SK-N-SH (cell line): ENCODE data around the gene RAB20. TPM values are rescaled to one million over a fixed set of nuclear protein-coding genes. Genes with fewer than 3 reads are reported as not detected.
"Not testable (repeated sequence)": the region's sequence is repeated elsewhere in the genome, so short reads cannot be mapped to it uniquely, and the experiment has no call there.

Experiments
- CTCF ChIA-PET: fragments of 300-600, 350-600 bp; formaldehyde crosslinking; extraction: SDS; loops from one replicate; lab custom pipeline; 2021; lab: Yijun Ruan, JAX
- POLR2A ChIA-PET: fragments of 350-600 bp; sonication (Branson Sonifier 250); formaldehyde crosslinking; extraction: SDS; loops from one replicate; lab custom pipeline; 2020; ENCODE audit warnings: antibody characterized with exemption, inconsistent platforms; lab: Yijun Ruan, JAX
- DNase-seq: peaks from one replicate; pipeline ENCODE4 v3.0.0; 2012
- H2AFZ ChIP-seq: fragments of 200-600 bp; sonication (generic); 2 replicates; pipeline ENCODE4 v1.8.1; 2016; ENCODE audit warnings: antibody characterized with exemption, mild to moderate bottlenecking, low read depth
- H3F3A ChIP-seq: fragments of 200-600 bp; sonication (generic); replicated peaks from 2 replicates; pipeline ENCODE3; 2016; ENCODE audit warnings: antibody characterized with exemption, mild to moderate bottlenecking; ENCODE audit not compliant: insufficient read depth
- H3K27ac ChIP-seq, 2 experiments: fragments of 200-500 bp in 1 of 2; fragments of 200-600 bp in 1 of 2; sonication (Bioruptor generic) in 1 of 2; sonication (generic), shearing (Covaris generic) in 1 of 2; 2 replicates each; pipeline versions ENCODE4 v1.5.1 to v1.6.1; 2014 to 2016; ENCODE audit warnings: low read depth in 2 of 2, inconsistent platforms in 1 of 2, low read length in 1 of 2, mild to moderate bottlenecking in 1 of 2, mixed read lengths in 1 of 2
- H3K27me3 ChIP-seq: fragments of 200-600 bp; sonication (generic), shearing (Covaris generic); 2 replicates; pipeline ENCODE4 v1.6.1; 2016; ENCODE audit warnings: mixed run types; ENCODE audit not compliant: insufficient read depth
- H3K36me3 ChIP-seq, 2 experiments: fragments of 200-500 bp in 1 of 2; fragments of 200-600 bp in 1 of 2; sonication (Bioruptor generic) in 1 of 2; sonication (generic) in 1 of 2; replicated peaks in 1 of 2; 2 replicates each; pipeline versions ENCODE3 to v1.5.1; 2014 to 2016; ENCODE audit warnings: low read length in 1 of 2, mild to moderate bottlenecking in 1 of 2; ENCODE audit not compliant: insufficient read depth in 2 of 2, control insufficient read depth in 1 of 2
- H3K4me1 ChIP-seq, 2 experiments: fragments of 200-500 bp in 1 of 2; fragments of 200-600 bp in 1 of 2; sonication (Bioruptor generic) in 1 of 2; sonication (generic), shearing (Covaris generic) in 1 of 2; 2 replicates each; pipeline versions ENCODE4 v1.5.1 to v1.6.1; 2014 to 2016; ENCODE audit warnings: low read depth in 1 of 2, low read length in 1 of 2, mixed run types in 1 of 2; ENCODE audit not compliant: insufficient read depth in 2 of 2, control insufficient read depth in 1 of 2
- H3K4me2 ChIP-seq: fragments of 200-600 bp; sonication (generic), shearing (Covaris generic); 2 replicates; pipeline ENCODE4 v1.6.1; 2017; ENCODE audit warnings: mixed run types
- H3K4me3 ChIP-seq, 2 experiments: fragments of 200-500 bp in 1 of 2; fragments of 200-600 bp in 1 of 2; sonication (Bioruptor generic) in 1 of 2; sonication (generic), shearing (Covaris generic) in 1 of 2; 2 replicates each; pipeline versions ENCODE4 v1.5.1 to v1.8.1; 2014 to 2016; ENCODE audit warnings: low read depth in 2 of 2, inconsistent platforms in 1 of 2, low read length in 1 of 2, mild to moderate bottlenecking in 1 of 2, mixed read lengths in 1 of 2, moderate library complexity in 1 of 2
- H3K79me2 ChIP-seq: fragments of 200-600 bp; sonication (generic); 2 replicates; pipeline ENCODE4 v1.8.1; 2017; ENCODE audit warnings: mild to moderate bottlenecking; ENCODE audit not compliant: insufficient read depth
- H3K9ac ChIP-seq: fragments of 200-600 bp; sonication (generic); 2 replicates; pipeline ENCODE4 v1.6.1; 2017; ENCODE audit warnings: mixed run types
- H3K9me2 ChIP-seq: fragments of 200-600 bp; sonication (generic); 2 replicates; pipeline ENCODE4 v1.6.1; 2017; ENCODE audit warnings: mixed run types
- H3K9me3 ChIP-seq: fragments of 200-600 bp; sonication (generic); 2 replicates; pipeline ENCODE4 v1.6.1; 2017; ENCODE audit warnings: mixed run types, mild to moderate bottlenecking, moderate library complexity
- H4K20me1 ChIP-seq: fragments of 200-600 bp; sonication (generic); 2 replicates; pipeline ENCODE4 v1.6.1; 2017; ENCODE audit warnings: mild to moderate bottlenecking, mixed run types; ENCODE audit not compliant: insufficient read depth
- CHD2 ChIP-seq: fragments of 150-350 bp; IDR thresholded peaks from 2 replicates; pipeline ENCODE4 v1.6.1; 2018; ENCODE audit warnings: low read length; ENCODE audit not compliant: partially characterized antibody
- EP300 ChIP-seq, 2 experiments: IDR thresholded peaks; 2 replicates each; pipeline versions ENCODE4 v1.4.0 to v1.6.1; 2012; ENCODE audit warnings: borderline replicate concordance in 1 of 2, low read depth in 1 of 2, low read length in 1 of 2
- MXI1 ChIP-seq: IDR thresholded peaks from 2 replicates; pipeline ENCODE4 v1.6.1; 2012; ENCODE audit warnings: mild to moderate bottlenecking, low read depth, low read length, improper control_type of control experiment
- NFIC ChIP-seq: IDR thresholded peaks from 2 replicates; pipeline ENCODE4 v1.4.0; 2012; ENCODE audit warnings: borderline replicate concordance
- NRF1 ChIP-seq: IDR thresholded peaks from 2 replicates; pipeline ENCODE4 v1.6.1; 2012; ENCODE audit warnings: low read depth, mild to moderate bottlenecking, low read length
- SIN3A ChIP-seq: IDR thresholded peaks from 2 replicates; pipeline ENCODE4 v1.6.1; 2012; ENCODE audit warnings: low read depth, mild to moderate bottlenecking, low read length, moderate library complexity, borderline replicate concordance
- TCF12 ChIP-seq: IDR thresholded peaks from 2 replicates; pipeline ENCODE4 v1.4.0; 2012
- YY1 ChIP-seq: IDR thresholded peaks from 2 replicates; pipeline ENCODE4 v1.4.0; 2012; ENCODE audit warnings: low read depth, mild to moderate bottlenecking
- WGBS: methylation state at CpG from one replicate; pipeline ENCODE4 v1.1.6; 2017; ENCODE audit warnings: low lambda C conversion rate; 5-methylcytosine and 5-hydroxymethylcytosine counted together
- polyA plus RNA-seq, 3 experiments: library from polyadenylated mRNA; depleted of rRNA; stranded (reverse); fragments of >200 nt; gene quantifications; 2 replicates each; pipeline ENCODE4 v1.2.3, GENCODE V29; 2012
- TF ChIP-seq, protein P1 (sequence below): IDR thresholded peaks from 2 replicates; pipeline ENCODE4 v1.6.1; 2012; ENCODE audit warnings: mild to moderate bottlenecking, low read depth, low read length, moderate library complexity
- TF ChIP-seq, protein P2 (sequence below): fragments of 200-600 bp; sonication (generic); IDR thresholded peaks from 2 replicates; pipeline ENCODE4 v1.6.1; 2017; ENCODE audit warnings: antibody characterized with exemption, mild to moderate bottlenecking, moderate library complexity
- TF ChIP-seq, protein P3 (sequence below): IDR thresholded peaks from 2 replicates; pipeline ENCODE4 v1.4.0; 2012; ENCODE audit warnings: low read depth, borderline replicate concordance

The RAB20 gene
- polyA plus RNA-seq, 1 of the 3 experiments (the other 2 are of a cell fraction): 5.2 TPM

DNA sequence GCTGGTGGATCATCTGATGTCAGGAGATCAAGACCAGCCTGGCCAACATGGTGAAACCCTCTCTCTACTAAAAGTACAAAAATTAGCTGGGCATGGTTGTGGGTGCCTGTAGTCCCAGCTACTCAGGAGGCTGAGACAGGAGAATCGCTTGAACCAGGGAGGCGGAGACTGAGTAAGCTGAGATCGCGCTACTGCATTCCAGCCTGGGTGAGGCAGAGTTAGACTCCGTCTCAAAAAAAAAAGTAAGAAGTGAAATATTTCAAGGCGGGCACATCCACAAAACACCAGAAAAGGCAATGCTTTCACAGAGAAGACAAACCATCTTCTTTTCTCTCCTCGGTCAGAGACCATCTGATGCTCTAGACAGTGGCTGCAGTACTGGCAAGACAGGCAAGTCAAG lies 8.4 kb upstream of the RAB20 start:
- 83% methylated on average over 7 of the region's 7 CpGs for WGBS
- CTCF ChIA-PET: interaction anchor here (1.0 kb wide), 1 partner anchor 8 kb away, joined by 3 read pairs; the partner anchor contains the start of gene RAB20
- H2AFZ ChIP-seq, H3K79me2 ChIP-seq, DNase-seq, H3K27ac ChIP-seq, H4K20me1 ChIP-seq, H3K9me3 ChIP-seq, H3K9me2 ChIP-seq, POLR2A ChIA-PET, H3K9ac ChIP-seq, H3F3A ChIP-seq, H3K4me2 ChIP-seq, H3K4me3 ChIP-seq, H3K36me3 ChIP-seq, H3K4me1 ChIP-seq: not testable (repeated sequence)
- H3K27me3 ChIP-seq: peaks cover 12% of the 10 kb centered on the region; the same call in 1 of the 2 replicates

DNA sequence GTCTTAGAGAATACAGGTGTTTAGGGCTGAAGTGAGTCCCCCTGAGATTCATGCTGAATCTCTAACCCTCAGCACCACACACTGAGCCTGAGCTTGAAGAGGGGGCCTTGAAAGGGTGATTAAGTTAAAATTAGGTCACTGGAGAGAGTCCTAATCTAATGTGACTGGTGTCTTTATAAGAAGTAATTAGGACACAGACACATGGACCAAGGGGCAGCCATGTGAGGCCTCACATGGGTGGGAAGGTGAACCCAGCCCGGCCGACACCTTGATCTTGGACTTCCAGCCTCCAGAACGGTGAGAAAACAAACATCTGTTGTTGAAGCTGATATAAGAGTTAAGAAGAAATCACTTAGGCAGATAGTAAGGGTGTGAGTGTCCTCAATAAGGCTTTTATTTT lies 7.1 kb upstream of the RAB20 start:
- Histone ChIP-seq H3F3A (no peaks in the 10 kb centered on the region), H3K27me3 (no peaks in the 10 kb centered on the region; the same call in 1 of the 2 replicates), H3K4me1 (peaks cover 0 to 4% of the 10 kb centered on the region in 2 experiments; a peak in 1 of 4 replicates), H3K9ac (no peak overlapping the region), H3K9me3 (no peaks in the 10 kb centered on the region), H3K27ac (no peak overlapping the region), H3K4me2 (no peak overlapping the region), H3K4me3 (no peak overlapping the region), H4K20me1 (no peaks in the 10 kb centered on the region), H3K79me2 (no peaks in the 10 kb centered on the region), H3K36me3 (no peaks in the 10 kb centered on the region), H2AFZ (no peak overlapping the region), H3K9me2 (no peaks in the 10 kb centered on the region)
- ChIA-PET POLR2A (no interaction called here), CTCF (no interaction called here)
- 92% methylated on average over 3 of the region's 3 CpGs for WGBS
- TF ChIP-seq MXI1: no peak
- TF ChIP-seq, protein P1, sequence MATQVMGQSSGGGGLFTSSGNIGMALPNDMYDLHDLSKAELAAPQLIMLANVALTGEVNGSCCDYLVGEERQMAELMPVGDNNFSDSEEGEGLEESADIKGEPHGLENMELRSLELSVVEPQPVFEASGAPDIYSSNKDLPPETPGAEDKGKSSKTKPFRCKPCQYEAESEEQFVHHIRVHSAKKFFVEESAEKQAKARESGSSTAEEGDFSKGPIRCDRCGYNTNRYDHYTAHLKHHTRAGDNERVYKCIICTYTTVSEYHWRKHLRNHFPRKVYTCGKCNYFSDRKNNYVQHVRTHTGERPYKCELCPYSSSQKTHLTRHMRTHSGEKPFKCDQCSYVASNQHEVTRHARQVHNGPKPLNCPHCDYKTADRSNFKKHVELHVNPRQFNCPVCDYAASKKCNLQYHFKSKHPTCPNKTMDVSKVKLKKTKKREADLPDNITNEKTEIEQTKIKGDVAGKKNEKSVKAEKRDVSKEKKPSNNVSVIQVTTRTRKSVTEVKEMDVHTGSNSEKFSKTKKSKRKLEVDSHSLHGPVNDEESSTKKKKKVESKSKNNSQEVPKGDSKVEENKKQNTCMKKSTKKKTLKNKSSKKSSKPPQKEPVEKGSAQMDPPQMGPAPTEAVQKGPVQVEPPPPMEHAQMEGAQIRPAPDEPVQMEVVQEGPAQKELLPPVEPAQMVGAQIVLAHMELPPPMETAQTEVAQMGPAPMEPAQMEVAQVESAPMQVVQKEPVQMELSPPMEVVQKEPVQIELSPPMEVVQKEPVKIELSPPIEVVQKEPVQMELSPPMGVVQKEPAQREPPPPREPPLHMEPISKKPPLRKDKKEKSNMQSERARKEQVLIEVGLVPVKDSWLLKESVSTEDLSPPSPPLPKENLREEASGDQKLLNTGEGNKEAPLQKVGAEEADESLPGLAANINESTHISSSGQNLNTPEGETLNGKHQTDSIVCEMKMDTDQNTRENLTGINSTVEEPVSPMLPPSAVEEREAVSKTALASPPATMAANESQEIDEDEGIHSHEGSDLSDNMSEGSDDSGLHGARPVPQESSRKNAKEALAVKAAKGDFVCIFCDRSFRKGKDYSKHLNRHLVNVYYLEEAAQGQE: no peak
- no peak for TF ChIP-seq EP300 (IDR thresholded peaks at IDR 0.05; ENCODE audit: borderline replicate concordance in 1 of 2, low read depth in 1 of 2, low read length in 1 of 2)
- no peak for TF ChIP-seq TCF12
- no peak for TF ChIP-seq YY1
- no peak for TF ChIP-seq SIN3A
- no peak for TF ChIP-seq NFIC
- TF ChIP-seq, protein P2, sequence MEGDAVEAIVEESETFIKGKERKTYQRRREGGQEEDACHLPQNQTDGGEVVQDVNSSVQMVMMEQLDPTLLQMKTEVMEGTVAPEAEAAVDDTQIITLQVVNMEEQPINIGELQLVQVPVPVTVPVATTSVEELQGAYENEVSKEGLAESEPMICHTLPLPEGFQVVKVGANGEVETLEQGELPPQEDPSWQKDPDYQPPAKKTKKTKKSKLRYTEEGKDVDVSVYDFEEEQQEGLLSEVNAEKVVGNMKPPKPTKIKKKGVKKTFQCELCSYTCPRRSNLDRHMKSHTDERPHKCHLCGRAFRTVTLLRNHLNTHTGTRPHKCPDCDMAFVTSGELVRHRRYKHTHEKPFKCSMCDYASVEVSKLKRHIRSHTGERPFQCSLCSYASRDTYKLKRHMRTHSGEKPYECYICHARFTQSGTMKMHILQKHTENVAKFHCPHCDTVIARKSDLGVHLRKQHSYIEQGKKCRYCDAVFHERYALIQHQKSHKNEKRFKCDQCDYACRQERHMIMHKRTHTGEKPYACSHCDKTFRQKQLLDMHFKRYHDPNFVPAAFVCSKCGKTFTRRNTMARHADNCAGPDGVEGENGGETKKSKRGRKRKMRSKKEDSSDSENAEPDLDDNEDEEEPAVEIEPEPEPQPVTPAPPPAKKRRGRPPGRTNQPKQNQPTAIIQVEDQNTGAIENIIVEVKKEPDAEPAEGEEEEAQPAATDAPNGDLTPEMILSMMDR: no peak
- TF ChIP-seq, protein P3, sequence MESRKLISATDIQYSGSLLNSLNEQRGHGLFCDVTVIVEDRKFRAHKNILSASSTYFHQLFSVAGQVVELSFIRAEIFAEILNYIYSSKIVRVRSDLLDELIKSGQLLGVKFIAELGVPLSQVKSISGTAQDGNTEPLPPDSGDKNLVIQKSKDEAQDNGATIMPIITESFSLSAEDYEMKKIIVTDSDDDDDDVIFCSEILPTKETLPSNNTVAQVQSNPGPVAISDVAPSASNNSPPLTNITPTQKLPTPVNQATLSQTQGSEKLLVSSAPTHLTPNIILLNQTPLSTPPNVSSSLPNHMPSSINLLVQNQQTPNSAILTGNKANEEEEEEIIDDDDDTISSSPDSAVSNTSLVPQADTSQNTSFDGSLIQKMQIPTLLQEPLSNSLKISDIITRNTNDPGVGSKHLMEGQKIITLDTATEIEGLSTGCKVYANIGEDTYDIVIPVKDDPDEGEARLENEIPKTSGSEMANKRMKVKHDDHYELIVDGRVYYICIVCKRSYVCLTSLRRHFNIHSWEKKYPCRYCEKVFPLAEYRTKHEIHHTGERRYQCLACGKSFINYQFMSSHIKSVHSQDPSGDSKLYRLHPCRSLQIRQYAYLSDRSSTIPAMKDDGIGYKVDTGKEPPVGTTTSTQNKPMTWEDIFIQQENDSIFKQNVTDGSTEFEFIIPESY: no peak
- no peak for TF ChIP-seq CHD2
- TF ChIP-seq NRF1: no peak
- DNase-seq: no peak
